Adrenal gland (tissue), 19 donors: ENCODE results near the gene CA10. TPM values are rescaled to one million over a fixed set of nuclear protein-coding genes. Genes with fewer than 3 reads are reported as not detected.
A peak's percentile ranks its signal among the peaks of the same experiment; 100 is the strongest.

Experiments
- DNase-seq, 7 donors: peaks; one replicate each; pipeline ENCODE4 v3.0.0-alpha.2; 2019 to 2020
- H3K27ac ChIP-seq, 5 donors: fragments of 200-600 bp; sonication (generic) in 4 of 5; 1 replicate in 3 of 5; 2 replicates in 2 of 5; pipeline versions ENCODE4 v1.5.1 to v1.8.0; 2016 to 2020; ENCODE audit warnings: mild to moderate bottlenecking in 1 of 5
- H3K27me3 ChIP-seq: fragments of 200-600 bp; 2 replicates; pipeline ENCODE4 v1.8.0; 2021
- H3K36me3 ChIP-seq, 2 donors: fragments of 200-600 bp; replicated peaks in 1 of 2; 1 replicate in 1 of 2; 2 replicates in 1 of 2; pipeline versions ENCODE4 v1.5.1 to v1.8.0; 2018 to 2022
- H3K4me1 ChIP-seq, 2 donors: fragments of 200-600 bp; replicated peaks in 1 of 2; 1 replicate in 1 of 2; 2 replicates in 1 of 2; pipeline versions ENCODE4 v1.5.1 to v1.8.0; 2018 to 2021
- H3K4me3 ChIP-seq, 4 donors: fragments of 200-600 bp; sonication (generic) in 3 of 4; one replicate each; pipeline ENCODE4 v1.5.1; 2016 to 2018
- H3K9me3 ChIP-seq, 3 donors: fragments of 200-600 bp; sonication (generic) in 1 of 3; replicated peaks in 1 of 3; 1 replicate in 2 of 3; 2 replicates in 1 of 3; pipeline versions ENCODE4 v1.5.1 to v1.8.0; 2016 to 2021
- CTCF ChIP-seq, 6 experiments: fragments of 450-650 bp in 4 of 6; fragments of 200-600 bp in 2 of 6; sonication (generic) in 1 of 6; IDR thresholded peaks; 1 replicate in 5 of 6; 2 replicates in 1 of 6; pipeline versions ENCODE4 v1.5.1 to v1.8.0; 2016 to 2021; ENCODE audit warnings: antibody characterized with exemption in 6 of 6, mild to moderate bottlenecking in 2 of 6, moderate library complexity in 1 of 6
- POLR2A ChIP-seq, 2 donors: fragments of 450-650 bp; IDR thresholded peaks; one replicate each; pipeline ENCODE4 v1.6.1; 2017; ENCODE audit warnings: antibody characterized with exemption in 2 of 2, mild to moderate bottlenecking in 2 of 2, moderate library complexity in 1 of 2
- WGBS, 4 donors: extraction: QIAGEN DNeasy Blood & Tissue Kit in 2 of 4; methylation state at CpG; one replicate each; pipeline versions ENCODE4 v1.1.5 to v1.1.7; 2013 to 2017; 5-methylcytosine and 5-hydroxymethylcytosine counted together
- intact Hi-C, 2 donors: fragments of 100-400 bp; cut with DNase I; formaldehyde crosslinking; loops; one replicate each; pipeline versions ENCODE4 v1.14.1 to v1.15.0; 2022 to 2023
- long read RNA-seq, 10 donors: library from polyadenylated mRNA in 3 of 10; unstranded in 2 of 10; stranded (forward) in 1 of 10; transcript quantifications; one replicate each; pipeline ENCODE4 v2.0.0 and lab custom pipeline, GENCODE V29; 2021 to 2026
- polyA plus RNA-seq, 3 donors: library from polyadenylated mRNA; stranded (reverse); fragments of 200-250 nt in 2 of 3; fragments of 350-450 nt in 1 of 3; fragmentation: Illumina TruSeq in 1 of 3; extraction: RNeasy Lipid Tissue Mini Kit (QIAGEN cat#74804) in 1 of 3; gene quantifications; one replicate each; pipeline ENCODE4 v1.2.3, GENCODE V29; 2013 to 2014
- total RNA-seq, 9 donors: library from RNA; depleted of rRNA in 4 of 9; stranded (reverse); fragments of >200 nt in 4 of 9; fragments of 120-200 nt in 1 of 9; fragmentation: NEBNext Ultra II Directional in 1 of 9; extraction: Animal tissue kit (Norgen Biotek cat#: 25700) in 1 of 9; gene quantifications; one replicate each; pipeline versions ENCODE4 v1.1.0 to v1.2.4, GENCODE V29; 2013 to 2023
- donor health status: healthy with polysubstance abuse.
- donor health status: Bipolar disorder and iron deficiency.
- donor health status: DM: yes; HTN: yes; CAD: no.
- donor health status: DM: no; HTN: no; CAD: no.
- donor health status: DM: no; HTN: no; CAD: no.
- donor health status: DM: yes; HTN: yes; CAD: no.

Gene CA10
- 1 to 10 TPM in 3 of 9 donors, under 1 TPM in 1, not detected in 5; 0.55 to 3.1 (median 2.6) TPM for total RNA-seq
- 1 to 10 TPM in 1 of 3 donors, under 1 TPM in 2; 0.27 to 2.8 (median 0.64) TPM for polyA plus RNA-seq
- long read RNA-seq, donor 1, result 0 reads
- long read RNA-seq, donor 2, result 0 reads
- long read RNA-seq, donor 3, partial matches to known transcripts, result 0 of 1 reads
- long read RNA-seq, donor 3, other reads (novel, unspliced or antisense), result 0 of 1 reads
- long read RNA-seq, donor 4, result 0 reads
- long read RNA-seq, donor 5, result 0 reads
- long read RNA-seq, donor 6, partial matches to known transcripts, result 1 of 2 reads
- long read RNA-seq, donor 6, other reads (novel, unspliced or antisense), result 1 of 2 reads
- long read RNA-seq, donor 7, result 0 reads
- long read RNA-seq, donor 8, result 0 reads
- long read RNA-seq, donor 9, result 0 reads
- long read RNA-seq, donor 10, result 0 reads

DNA sequence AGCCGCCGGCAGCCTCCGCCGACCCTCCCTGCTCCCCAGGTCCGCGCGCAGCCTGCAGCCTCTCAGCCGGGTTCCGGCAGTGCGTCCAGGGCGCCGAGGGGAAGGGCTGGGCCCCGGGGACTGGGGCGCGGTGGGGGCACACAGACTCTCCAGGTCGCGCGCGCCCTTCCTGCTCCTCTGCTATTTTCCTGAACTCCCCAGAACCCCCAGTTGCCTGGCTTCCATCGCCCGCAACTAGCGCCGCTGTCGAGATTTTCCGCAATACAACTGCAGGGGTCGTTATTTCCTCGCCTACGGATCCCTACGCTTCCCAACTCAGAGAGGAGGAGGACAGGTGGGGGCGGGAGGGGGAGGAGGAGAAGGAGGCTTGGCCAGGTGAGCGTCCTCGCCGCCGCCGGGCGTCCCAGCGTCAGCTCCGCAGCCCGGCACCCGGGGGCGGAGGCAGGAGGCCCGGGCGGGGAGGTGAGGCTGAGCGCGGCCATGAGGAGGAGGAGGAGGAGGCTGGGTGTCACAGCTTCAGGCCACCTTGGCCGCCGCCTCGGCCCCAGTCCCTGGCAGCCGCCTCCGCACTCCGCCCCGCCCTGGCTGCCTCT is at the start of gene CA10:
Gene CA10 (minus strand): TSS at position 265 of the 593 bp plus-strand sequence.
- TF ChIP-seq POLR2A (IDR thresholded peaks at IDR 0.05) (no peak), CTCF (IDR thresholded peaks at IDR 0.05) (no peak)
- DNase-seq, result peak in 1 of 7 donors; percentile 60
- Histone ChIP-seq H3K4me3 (no peak within 1 kb of the TSS), H3K27ac (no peak within 1 kb of the TSS), H3K27me3 (peaks cover 30% of the 10 kb centered on the region), H3K36me3 (no peaks in the 10 kb centered on the region), H3K9me3 (no peaks in the 10 kb centered on the region), H3K4me1 (no peaks in the 10 kb centered on the region)
- WGBS, 4 donors, result 1 to 4% (median 3%) methylated on average over 19 to 51 of the region's 52 CpGs
- intact Hi-C loops, result no loop called here

- no peaks in the 10 kb centered on the region for H3K27me3 ChIP-seq
- 63 to 88% (median 68%) methylated on average over 2 of the region's 2 CpGs for WGBS, 4 donors
- no peaks in the 10 kb centered on the region for H3K36me3 ChIP-seq
- DNase-seq, result no peak
- H3K4me3 ChIP-seq, result no peak overlapping the region
- H3K4me1 ChIP-seq, result peaks cover 5 to 8% of the 10 kb centered on the region in 2 donors
- H3K9me3 ChIP-seq, result no peaks in the 10 kb centered on the region
- TF ChIP-seq CTCF (IDR thresholded peaks at IDR 0.05) (no peak), POLR2A (IDR thresholded peaks at IDR 0.05) (no peak)
- intact Hi-C loops, result no loop called here
- H3K27ac ChIP-seq, result no peak overlapping the region
Observed at GRCh38 chr17:52207796-52208195, 49.3 kb upstream of the CA10 start.

DNA sequence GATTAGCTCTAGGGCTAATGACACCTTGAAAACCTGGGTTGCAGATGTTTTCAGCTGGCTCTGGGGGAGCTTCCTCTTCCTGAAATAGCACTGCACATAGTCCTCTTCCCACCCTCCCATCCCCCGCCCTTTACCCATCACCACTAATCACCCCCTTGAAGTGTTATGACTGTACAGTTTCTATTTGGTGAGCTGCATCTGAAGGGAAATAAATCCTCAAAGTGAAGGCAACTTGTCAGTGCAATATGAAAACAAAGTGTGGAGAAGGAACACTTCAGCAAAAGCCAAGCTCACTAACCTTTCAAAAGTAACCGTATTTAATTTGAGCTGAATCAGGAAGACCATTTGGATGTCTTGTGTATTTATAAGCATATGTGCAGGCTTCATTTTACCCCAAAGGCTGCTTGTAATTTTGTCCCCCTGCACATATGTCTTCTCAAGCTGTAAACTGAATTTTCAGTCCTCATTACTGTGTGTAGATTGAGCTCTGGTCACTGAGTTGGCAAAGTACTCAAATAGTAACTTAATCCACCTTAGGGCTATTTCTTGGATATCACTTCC is 44.1 kb upstream of the CA10 start:
- TF ChIP-seq POLR2A (IDR thresholded peaks at IDR 0.05) (no peak), CTCF (IDR thresholded peaks at IDR 0.05) (no peak)
- Histone ChIP-seq H3K36me3 (no peaks in the 10 kb centered on the region), H3K9me3 (no peaks in the 10 kb centered on the region), H3K4me1 (no peaks in the 10 kb centered on the region), H3K27ac (no peak overlapping the region), H3K4me3 (no peak overlapping the region), H3K27me3 (no peaks in the 10 kb centered on the region)
- DNase-seq, result no peak
- intact Hi-C loops, result no loop called here
- 48 to 75% (median 62%) methylated on average over 2 of the region's 2 CpGs for WGBS, 4 donors

DNA sequence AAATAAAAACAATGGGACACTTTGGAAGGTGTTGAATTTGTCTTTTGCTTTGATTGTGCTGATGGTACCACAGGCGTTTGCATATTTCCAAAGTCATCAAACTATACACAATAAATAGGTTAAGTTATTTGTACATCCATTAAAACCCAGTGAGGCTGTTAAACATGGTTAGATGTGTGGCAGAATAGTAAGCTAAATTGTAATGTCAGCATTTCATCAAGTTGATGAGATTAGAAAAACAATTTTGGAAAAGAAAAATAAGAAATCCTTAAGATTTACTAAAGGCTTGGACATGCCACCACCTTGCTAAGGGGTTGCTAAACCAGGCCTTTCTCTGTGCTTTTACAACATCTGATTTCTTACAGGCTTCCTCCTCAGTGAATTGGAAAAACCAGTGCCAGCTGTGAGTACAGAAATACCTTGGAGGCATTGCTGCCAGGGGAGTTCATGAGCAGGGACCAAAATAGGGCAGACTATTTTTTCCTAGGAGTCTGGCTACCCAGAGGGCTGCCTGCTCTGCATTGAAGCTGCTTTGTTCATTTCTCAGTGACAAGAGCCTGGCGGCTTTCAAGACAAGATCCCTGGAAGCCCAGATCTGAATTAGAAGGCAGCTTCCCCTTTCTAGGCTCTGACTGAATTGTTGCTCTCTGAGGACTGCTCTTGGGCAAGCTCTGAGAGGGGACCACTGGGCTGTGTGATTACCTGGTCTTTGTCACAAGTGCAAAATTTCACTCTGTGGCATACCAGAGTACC is 43.4 kb upstream of the CA10 start:
- TF ChIP-seq CTCF (IDR thresholded peaks at IDR 0.05) (no peak), POLR2A (IDR thresholded peaks at IDR 0.05) (no peak)
- 65 to 78% (median 70%) methylated on average over 2 of the region's 2 CpGs for WGBS, 4 donors
- H3K4me3 ChIP-seq, result no peak overlapping the region

More for the DNA sequence above, 43.4 kb upstream of the CA10 start:
- no peaks in the 10 kb centered on the region for H3K4me1 ChIP-seq
- no peak overlapping the region for H3K27ac ChIP-seq
- no peaks in the 10 kb centered on the region for H3K9me3 ChIP-seq
- intact Hi-C loops, result no loop called here
- H3K36me3 ChIP-seq, result no peaks in the 10 kb centered on the region
- no peaks in the 10 kb centered on the region for H3K27me3 ChIP-seq
- DNase-seq, result peak in 1 of 7 donors; percentile 53
